ENCODE measurements around the gene ART4. TPM values are rescaled to one million over a fixed set of nuclear protein-coding genes. Genes with fewer than 3 reads are reported as not detected.

The ART4 gene
- total and polyA plus RNA-seq, 4 donors, result 10.5 to 40.7 (median 22.2) TPM

DNA sequence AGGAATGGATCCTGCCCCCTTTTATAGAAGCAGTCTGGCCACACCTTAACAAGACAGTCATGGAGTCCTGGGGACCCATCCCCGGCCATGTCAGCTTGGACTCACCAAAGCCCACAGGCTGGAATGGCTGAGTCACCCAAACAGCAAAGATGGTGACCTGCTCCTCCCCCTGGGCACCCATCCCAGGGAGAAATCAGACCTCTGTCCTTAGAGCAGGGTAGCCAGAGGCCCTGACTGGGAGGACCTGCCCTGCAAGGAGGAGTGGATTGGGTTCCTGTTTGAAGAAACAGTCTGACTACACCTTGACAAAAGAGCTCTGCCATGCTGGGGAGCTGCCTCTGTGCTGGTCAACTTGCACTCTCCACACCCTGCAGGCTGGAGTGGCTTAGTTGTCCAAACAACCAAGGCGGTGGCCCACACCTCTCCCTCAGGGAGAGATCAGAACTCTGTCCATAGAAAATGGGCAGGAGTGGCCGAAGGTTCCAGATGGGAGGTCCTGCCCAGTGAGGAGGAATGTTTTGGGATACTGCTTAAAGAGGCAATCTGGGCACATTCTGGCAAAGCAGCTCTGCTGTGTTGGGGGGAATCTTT is 25.7 kb upstream of the ART4 start (continued):
- TF ChIP-seq GABPA (IDR thresholded peaks at IDR 0.05 in 1 of 2, conservative IDR thresholded peaks at IDR 0.05 in 1 of 2) (no peak), JUND (IDR thresholded peaks at IDR 0.05) (no peak), TAF1 (conservative IDR thresholded peaks at IDR 0.05) (no peak), FOXA1 (IDR thresholded peaks at IDR 0.05) (no peak), FOXA2 (IDR thresholded peaks at IDR 0.05) (no peak), HNF4G (IDR thresholded peaks at IDR 0.05) (no peak), SP1 (IDR thresholded peaks at IDR 0.05) (no peak), NR2F2 (IDR thresholded peaks at IDR 0.05) (no peak), CTCF (IDR thresholded peaks at IDR 0.05; ENCODE audit: low read depth, low read length, missing input control) (no peak)

GRCh38 chr12:14860490-14860889 is 17.2 kb upstream of the ART4 start:
- no peak for DNase-seq (ENCODE audit: low spot score)
- TF ChIP-seq TAF1 (conservative IDR thresholded peaks at IDR 0.05), result no peak
- TF ChIP-seq SP1 (IDR thresholded peaks at IDR 0.05), result no peak
- TF ChIP-seq ZBTB33 (IDR thresholded peaks at IDR 0.05), result no peak
- no peak for TF ChIP-seq JUND (IDR thresholded peaks at IDR 0.05)
- no peak for TF ChIP-seq ATF3 (IDR thresholded peaks at IDR 0.05)
- H3K9ac ChIP-seq (ENCODE audit: low read depth in 1 of 2, low read length in 2 of 2), result no peak overlapping the region
- H3K9me3 ChIP-seq (ENCODE audit: control insufficient read depth in 4 of 4, low read length in 3 of 4), result peaks cover 0 to 4% (median under 1%) of the 10 kb centered on the region in 4 donors
- no peak overlapping the region for H3K27ac ChIP-seq (ENCODE audit: low read depth in 1 of 2, low read length in 2 of 2)
- H3K27me3 ChIP-seq (ENCODE audit: control insufficient read depth in 4 of 4, insufficient read depth in 4 of 4, low read length in 3 of 4), result no peaks in the 10 kb centered on the region
- H3K4me3 ChIP-seq (ENCODE audit: low read depth in 1 of 3, low read length in 3 of 3), result no peak overlapping the region
- no peaks in the 10 kb centered on the region for H3K36me3 ChIP-seq (ENCODE audit: control insufficient read depth in 4 of 4, insufficient read depth in 3 of 4, low read depth in 1 of 4, low read length in 3 of 4)
- no peaks in the 10 kb centered on the region for H3K4me1 ChIP-seq (ENCODE audit: control insufficient read depth in 4 of 4, insufficient read depth in 4 of 4, low read length in 3 of 4)

DNA sequence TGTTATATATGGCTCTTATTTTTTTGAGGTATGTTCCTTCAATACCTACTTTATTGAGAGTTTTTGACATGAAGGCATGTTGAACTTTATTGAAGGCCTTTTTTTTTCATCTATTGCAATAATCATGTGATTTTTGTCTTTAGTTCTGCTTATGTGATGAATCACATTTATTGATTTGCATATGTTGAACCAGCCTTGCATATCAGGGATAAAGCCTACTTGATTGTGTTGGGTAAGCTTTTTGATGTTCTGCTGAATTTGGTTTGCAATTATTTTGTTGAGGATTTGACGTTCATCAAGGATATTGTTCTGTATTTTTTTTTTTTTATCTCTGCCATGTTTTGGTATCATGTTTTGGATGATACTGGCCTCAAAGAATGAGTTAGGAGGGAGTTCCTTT is 15.2 kb upstream of the ART4 start:
- no peak for TF ChIP-seq CTCF (IDR thresholded peaks at IDR 0.05; ENCODE audit: low read depth, low read length, missing input control)
- no peak for TF ChIP-seq JUND (IDR thresholded peaks at IDR 0.05)
- TF ChIP-seq SP1 (IDR thresholded peaks at IDR 0.05), result no peak
- TF ChIP-seq NR2F2 (IDR thresholded peaks at IDR 0.05), result no peak
- TF ChIP-seq TAF1 (conservative IDR thresholded peaks at IDR 0.05), result no peak
- TF ChIP-seq GABPA (IDR thresholded peaks at IDR 0.05 in 1 of 2, conservative IDR thresholded peaks at IDR 0.05 in 1 of 2), result no peak
- no peak for TF ChIP-seq YY1 (IDR thresholded peaks at IDR 0.05)
- TF ChIP-seq, protein P1, sequence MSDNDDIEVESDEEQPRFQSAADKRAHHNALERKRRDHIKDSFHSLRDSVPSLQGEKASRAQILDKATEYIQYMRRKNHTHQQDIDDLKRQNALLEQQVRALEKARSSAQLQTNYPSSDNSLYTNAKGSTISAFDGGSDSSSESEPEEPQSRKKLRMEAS (IDR thresholded peaks at IDR 0.05), result no peak
- Histone ChIP-seq H3K36me3 (ENCODE audit: control insufficient read depth in 4 of 4, insufficient read depth in 3 of 4, low read depth in 1 of 4, low read length in 3 of 4) (no peaks in the 10 kb centered on the region), H3K27me3 (ENCODE audit: control insufficient read depth in 4 of 4, insufficient read depth in 4 of 4, low read length in 3 of 4) (no peaks in the 10 kb centered on the region), H3K4me1 (ENCODE audit: control insufficient read depth in 4 of 4, insufficient read depth in 4 of 4, low read length in 3 of 4) (no peaks in the 10 kb centered on the region), H3K27ac (ENCODE audit: low read depth in 1 of 2, low read length in 2 of 2) (no peak overlapping the region), H3K9ac (ENCODE audit: low read depth in 1 of 2, low read length in 2 of 2) (no peak overlapping the region), H3K9me3 (ENCODE audit: control insufficient read depth in 4 of 4, low read length in 3 of 4) (peaks cover 0 to 4% (median under 1%) of the 10 kb centered on the region in 4 donors), H3K4me3 (ENCODE audit: low read depth in 1 of 3, low read length in 3 of 3) (no peak overlapping the region)
- no peak for DNase-seq (ENCODE audit: low spot score)
- WGBS, result 81% methylated on average over 1 of the region's 1 CpG
